Activated naive CD4-positive, alpha-beta T cell treated with Interleukin-2 at 50 U/mL for 16 hours (primary cell): ENCODE results near the gene KRTAP10-3.
"Not testable (repeated sequence)": the region's sequence is repeated elsewhere in the genome, so short reads cannot be mapped to it uniquely, and the experiment has no call there.

Experiments used
- DNase-seq: peaks from one replicate; pipeline ENCODE4 v3.0.0-alpha.2; 2020

KRTAP10-3 gene

DNA sequence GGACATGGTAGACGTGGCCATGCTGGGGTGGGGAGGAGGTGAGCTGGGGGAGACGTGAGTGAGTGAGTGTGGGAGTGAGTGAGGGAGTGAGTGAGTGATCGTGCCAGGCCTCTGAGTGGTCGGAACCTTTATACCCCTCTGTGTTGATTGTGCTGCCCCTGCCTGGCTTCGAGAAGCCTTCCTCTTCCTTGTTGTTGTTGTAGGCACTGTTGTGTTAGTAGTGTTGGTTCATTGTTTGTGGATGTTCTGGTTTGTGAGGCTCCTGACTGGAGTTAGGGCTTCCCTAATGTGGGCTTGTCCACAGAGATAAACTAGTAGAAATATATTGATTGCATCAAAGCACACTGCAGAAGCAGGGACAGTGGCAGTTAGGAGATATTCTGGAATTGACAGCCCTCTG, at the start of gene KRTAP10-3:
KRTAP10-3 (minus strand) TSS at position 101 of the 400 bp plus-strand sequence; CDS start at position 21, 80 bp downstream.
- no peak for DNase-seq

- DNase-seq = no peak
These were observed 47.9 kb upstream of the KRTAP10-3 start for GRCh38 chr21:44606495-44606894.

- no peak for DNase-seq
These were observed 45.3 kb upstream of the KRTAP10-3 start for GRCh38 chr21:44603911-44604310.

- DNase-seq = no peak
These were observed 44.7 kb upstream of the KRTAP10-3 start for GRCh38 chr21:44603109-44603875.

DNA sequence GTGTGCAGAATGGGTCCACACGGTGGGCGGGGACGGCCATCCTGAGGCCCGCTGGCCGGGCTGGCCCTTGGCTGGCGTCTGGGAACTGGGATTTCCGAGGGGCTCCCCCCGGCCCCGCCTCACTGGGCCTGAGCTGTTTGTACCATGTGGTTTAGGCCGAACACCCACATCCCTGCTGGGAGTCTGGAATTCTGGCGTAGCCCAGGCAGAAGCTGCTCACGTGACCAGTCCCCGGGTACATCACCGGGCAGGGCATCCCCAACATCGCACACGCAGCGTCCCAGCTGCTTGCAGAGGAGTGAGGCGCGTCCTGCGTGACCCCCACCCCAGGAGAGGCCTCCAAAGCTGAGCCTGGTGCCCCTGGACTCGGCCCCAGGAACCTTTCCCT, 43.9 kb upstream of the KRTAP10-3 start:
- DNase-seq = no peak

GRCh38 chr21:44601596-44602462, 43.2 kb upstream of the KRTAP10-3 start:
- no peak for DNase-seq

GRCh38 chr21:44601091-44601490, 42.5 kb upstream of the KRTAP10-3 start:
- not testable (repeated sequence) for DNase-seq

DNA sequence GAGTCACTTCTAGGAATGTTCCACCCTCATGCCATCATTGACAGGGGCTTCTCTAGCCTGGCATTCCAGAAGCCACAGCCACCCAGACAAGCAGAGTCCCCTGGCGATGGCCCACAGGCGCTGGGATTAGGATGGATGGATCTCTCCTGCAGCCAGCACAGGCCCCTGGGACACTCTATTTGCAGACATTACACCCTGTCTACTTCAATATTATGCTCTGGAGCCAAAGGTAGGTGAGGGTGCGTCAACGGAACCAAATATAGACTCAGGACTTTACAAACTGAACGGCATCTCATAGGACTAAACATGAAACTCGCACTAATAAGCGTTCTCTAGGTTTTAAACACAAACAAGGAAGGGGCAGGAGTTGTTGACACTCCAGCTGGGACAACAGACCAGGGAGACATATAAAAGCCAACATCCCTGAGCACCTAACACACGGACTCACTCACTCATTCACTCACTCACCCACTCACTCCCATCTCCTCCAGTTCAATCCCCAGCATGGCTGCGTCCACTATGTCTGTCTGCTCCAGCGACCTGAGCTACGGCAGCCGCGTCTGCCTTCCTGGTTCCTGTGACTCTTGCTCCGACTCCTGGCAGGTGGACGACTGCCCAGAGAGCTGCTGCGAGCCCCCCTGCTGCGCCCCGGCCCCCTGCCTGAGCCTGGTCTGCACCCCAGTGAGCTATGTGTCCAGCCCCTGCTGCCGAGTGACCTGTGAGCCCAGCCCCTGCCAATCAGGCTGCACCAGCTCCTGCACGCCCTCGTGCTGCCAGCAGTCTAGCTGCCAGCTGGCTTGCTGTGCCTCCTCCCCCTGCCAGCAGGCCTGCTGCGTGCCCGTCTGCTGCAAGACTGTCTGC, 41.8 kb upstream of the KRTAP10-3 start, which contains the start of gene KRTAP10-7:
KRTAP10-7 (plus strand) TSS at position 480 of the 861 bp plus-strand sequence; CDS start at position 505, 25 bp downstream.
- DNase-seq = not testable (repeated sequence)

- DNase-seq = no peak
These were observed 40.9 kb upstream of the KRTAP10-3 start for GRCh38 chr21:44599264-44600029.

DNA sequence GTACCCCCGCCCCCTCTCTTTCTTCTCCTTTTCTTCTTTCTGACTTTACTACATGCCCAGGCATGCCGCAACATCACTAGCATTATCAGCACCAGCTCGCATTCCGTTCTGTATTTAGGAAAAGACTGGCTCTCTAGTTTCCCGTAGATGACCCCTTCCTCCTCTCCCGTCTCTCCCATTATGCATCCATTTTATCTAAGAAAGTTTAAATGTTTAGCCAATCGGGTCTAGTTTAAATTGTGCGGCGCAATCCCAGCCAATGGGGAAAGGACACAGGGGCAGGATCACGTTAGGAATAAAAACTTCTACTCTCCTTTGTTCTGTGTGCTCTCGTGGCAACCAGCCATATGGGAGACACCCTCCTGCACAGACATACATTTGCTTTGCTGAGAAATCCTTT, 39.5 kb upstream of the KRTAP10-3 start:
- no peak for DNase-seq

- DNase-seq = no peak
These were observed 37.6 kb upstream of the KRTAP10-3 start for GRCh38 chr21:44596068-44596725.

DNA sequence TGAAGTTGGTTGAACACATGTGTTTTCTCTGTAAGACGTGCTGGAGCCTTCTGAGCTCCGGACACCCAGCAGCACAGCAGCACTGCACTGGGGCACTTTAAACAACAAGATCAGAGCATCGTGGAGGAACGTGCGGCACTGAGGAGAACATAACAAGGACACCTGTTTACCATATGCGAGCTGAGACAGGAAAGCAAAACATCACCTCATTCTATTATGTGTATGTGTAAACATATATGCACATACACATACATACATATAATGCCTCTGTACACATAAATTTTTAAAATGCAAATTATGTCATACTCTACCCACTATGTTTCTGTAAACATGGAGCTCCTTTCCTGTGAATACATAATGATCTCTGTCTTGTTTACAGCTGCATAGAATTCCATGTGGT, 36.9 kb upstream of the KRTAP10-3 start:
- DNase-seq = no peak

- DNase-seq = no peak
These were observed 35.9 kb upstream of the KRTAP10-3 start for GRCh38 chr21:44594406-44594916.

GRCh38 chr21:44593598-44594405, 35.2 kb upstream of the KRTAP10-3 start:
- DNase-seq = no peak

DNA sequence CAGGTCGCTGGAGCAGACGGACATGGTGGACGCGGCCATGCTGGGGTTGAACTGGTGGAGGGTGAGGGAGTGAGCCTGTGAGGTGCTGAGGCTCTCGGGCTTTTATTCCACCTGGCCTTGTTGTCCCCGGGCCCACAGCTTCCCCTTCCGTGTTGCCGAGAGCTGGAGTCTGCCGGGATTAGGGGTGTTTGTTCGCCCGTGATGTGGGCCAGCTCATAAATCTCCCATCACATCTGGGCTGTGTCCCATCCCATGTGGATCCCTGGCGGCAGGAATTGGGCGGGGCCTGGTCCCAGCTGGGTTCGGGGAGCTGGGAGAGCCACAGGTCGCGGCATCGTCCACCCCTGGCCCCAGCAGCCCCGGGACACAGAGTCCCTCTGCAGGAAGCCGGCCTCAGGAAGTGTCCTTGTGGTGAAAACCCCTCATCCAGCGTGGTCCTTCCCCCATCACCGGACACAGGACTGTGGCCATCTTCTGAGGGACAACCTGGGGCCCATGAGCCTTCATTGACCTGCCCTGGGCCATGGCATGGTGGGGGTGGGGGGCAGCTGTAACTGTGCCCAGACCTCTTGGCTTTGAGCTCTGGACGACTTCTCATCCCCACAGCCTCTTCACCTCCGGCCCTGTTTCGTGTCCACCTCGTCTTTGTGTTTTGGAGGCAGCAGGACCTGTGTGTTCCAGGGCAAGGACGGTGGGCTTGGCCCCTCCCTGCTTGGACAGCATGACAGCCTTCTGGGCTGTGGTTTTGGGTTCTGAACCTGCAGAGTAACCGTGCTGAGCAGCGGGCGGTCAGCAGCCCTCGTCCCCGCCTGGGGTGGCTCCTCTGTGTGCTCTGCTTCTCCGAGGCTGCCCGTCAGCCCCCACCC, 34.1 kb upstream of the KRTAP10-3 start, which contains the start of gene KRTAP10-6:
KRTAP10-6 (minus strand) TSS at position 60 of the 866 bp plus-strand sequence; CDS start at position 39, 21 bp downstream.
- no peak for DNase-seq

GRCh38 chr21:44591801-44592130, 33.2 kb upstream of the KRTAP10-3 start:
- DNase-seq = not testable (repeated sequence)

GRCh38 chr21:44590897-44591800, 32.6 kb upstream of the KRTAP10-3 start:
- not testable (repeated sequence) for DNase-seq

GRCh38 chr21:44590311-44590721, 31.7 kb upstream of the KRTAP10-3 start:
- DNase-seq = no peak
